NCI-H2081 treated with DMSO at 0.1 percent for 48 hours (cell line): ENCODE measurements around the gene COMMD8.
"Not testable (repeated sequence)": the region's sequence is repeated elsewhere in the genome, so short reads cannot be mapped to it uniquely, and the experiment has no call there.

Experiments
- DNase-seq: peaks from one replicate; lab custom pipeline; 2025; lab: John Stamatoyannopoulos, UW

Gene COMMD8

GRCh38 chr4:47463235-47463956, at the start of gene COMMD8:
COMMD8 (minus strand) TSS chr4:47463702; CDS start chr4:47463651, 51 bp downstream.
- peak; percentile 93 for DNase-seq

GRCh38 chr4:47510506-47511143, 47.1 kb upstream of the COMMD8 start:
- no peak for DNase-seq

GRCh38 chr4:47505666-47506065, 42.2 kb upstream of the COMMD8 start:
- no peak for DNase-seq

- no peak for DNase-seq
Measured at GRCh38 chr4:47505147-47505546, 41.6 kb upstream of the COMMD8 start.

GRCh38 chr4:47500776-47501175, 37.3 kb upstream of the COMMD8 start:
- DNase-seq, result no peak

- no peak for DNase-seq
Measured at GRCh38 chr4:47499700-47500099, 36.2 kb upstream of the COMMD8 start.

GRCh38 chr4:47498899-47499298, 35.4 kb upstream of the COMMD8 start:
- DNase-seq, result no peak

- no peak for DNase-seq
Measured at GRCh38 chr4:47494124-47494430, 30.6 kb upstream of the COMMD8 start.

GRCh38 chr4:47493238-47494123, 30.0 kb upstream of the COMMD8 start:
- no peak for DNase-seq

GRCh38 chr4:47490550-47490949, 27.0 kb upstream of the COMMD8 start:
- no peak for DNase-seq

- DNase-seq, result no peak
Measured at GRCh38 chr4:47488706-47489105, 25.2 kb upstream of the COMMD8 start.

GRCh38 chr4:47486727-47487126, 23.2 kb upstream of the COMMD8 start:
- DNase-seq, result not testable (repeated sequence)

- DNase-seq, result no peak
Measured at GRCh38 chr4:47486231-47486673, 22.8 kb upstream of the COMMD8 start.

GRCh38 chr4:47485768-47486167, 22.3 kb upstream of the COMMD8 start:
- DNase-seq, result no peak

GRCh38 chr4:47485047-47485692, 21.7 kb upstream of the COMMD8 start, which contains the start of gene ATP10D:
ATP10D (plus strand) TSS chr4:47485275; CDS start chr4:47512541, 27,266 bp downstream.
- peak; percentile 52 for DNase-seq

GRCh38 chr4:47484168-47484567, 20.7 kb upstream of the COMMD8 start:
- no peak for DNase-seq

GRCh38 chr4:47483745-47484144, 20.2 kb upstream of the COMMD8 start:
- no peak for DNase-seq

- no peak for DNase-seq
Measured at GRCh38 chr4:47482326-47482725, 18.8 kb upstream of the COMMD8 start.

GRCh38 chr4:47478804-47479203, 15.3 kb upstream of the COMMD8 start:
- no peak for DNase-seq

- no peak for DNase-seq
Measured at GRCh38 chr4:47475411-47475810, 11.9 kb upstream of the COMMD8 start.

- no peak for DNase-seq
Measured at GRCh38 chr4:47474799-47475198, 11.3 kb upstream of the COMMD8 start.

GRCh38 chr4:47473141-47473750, 9.7 kb upstream of the COMMD8 start:
- DNase-seq, result no peak
